22Rv1 (cell line): ENCODE data around the gene TMTC4.

Experiments
- ZFX ChIP-seq: fragments of 450-650 bp; IDR thresholded peaks from 2 replicates; pipeline ENCODE4 v1.6.1; 2017; ENCODE audit warnings: antibody characterized with exemption, borderline replicate concordance
- TF ChIP-seq, protein P1 (sequence below): fragments of 450-650 bp; IDR thresholded peaks from 2 replicates; pipeline ENCODE4 v1.5.1; 2017; ENCODE audit warnings: mild to moderate bottlenecking

DNA sequence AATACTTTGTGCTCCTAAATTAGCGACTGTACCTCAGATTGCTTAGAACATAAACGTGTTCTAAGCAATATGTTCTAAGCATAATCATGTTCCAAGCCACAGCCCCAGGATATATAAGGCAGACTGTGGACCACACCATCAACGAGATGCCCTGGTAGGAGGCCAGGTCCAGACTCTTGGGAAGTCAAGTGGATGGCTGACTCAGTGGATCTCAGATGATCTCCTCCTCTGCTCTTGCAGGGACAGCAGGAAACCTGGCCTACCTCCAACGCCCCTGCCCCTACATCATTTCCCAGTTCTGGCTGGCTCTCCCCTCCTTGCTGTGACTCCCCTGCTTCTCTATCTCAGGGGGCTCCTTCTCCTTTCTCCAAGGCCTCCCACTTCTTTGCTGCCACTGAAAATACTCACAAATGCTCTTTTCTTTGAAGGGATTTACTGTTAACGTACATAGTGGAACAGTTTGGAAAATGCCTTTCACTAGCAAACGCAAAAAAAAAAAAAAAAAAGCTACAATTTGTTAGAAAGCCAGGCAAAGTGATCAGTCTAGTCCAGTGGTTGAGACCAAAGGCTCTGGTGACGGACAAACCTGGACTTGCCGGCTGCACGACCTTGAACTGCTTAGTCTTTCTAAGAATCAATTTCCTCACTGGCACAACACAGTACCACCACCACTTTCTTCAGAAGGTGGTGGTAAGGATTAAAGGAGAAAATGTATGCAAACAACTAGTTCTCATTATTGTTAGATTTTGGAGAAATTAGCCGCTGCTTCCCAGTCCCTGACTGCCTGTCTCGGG is 3.0 kb downstream of the TMTC4 start:
- TF ChIP-seq, protein P1, sequence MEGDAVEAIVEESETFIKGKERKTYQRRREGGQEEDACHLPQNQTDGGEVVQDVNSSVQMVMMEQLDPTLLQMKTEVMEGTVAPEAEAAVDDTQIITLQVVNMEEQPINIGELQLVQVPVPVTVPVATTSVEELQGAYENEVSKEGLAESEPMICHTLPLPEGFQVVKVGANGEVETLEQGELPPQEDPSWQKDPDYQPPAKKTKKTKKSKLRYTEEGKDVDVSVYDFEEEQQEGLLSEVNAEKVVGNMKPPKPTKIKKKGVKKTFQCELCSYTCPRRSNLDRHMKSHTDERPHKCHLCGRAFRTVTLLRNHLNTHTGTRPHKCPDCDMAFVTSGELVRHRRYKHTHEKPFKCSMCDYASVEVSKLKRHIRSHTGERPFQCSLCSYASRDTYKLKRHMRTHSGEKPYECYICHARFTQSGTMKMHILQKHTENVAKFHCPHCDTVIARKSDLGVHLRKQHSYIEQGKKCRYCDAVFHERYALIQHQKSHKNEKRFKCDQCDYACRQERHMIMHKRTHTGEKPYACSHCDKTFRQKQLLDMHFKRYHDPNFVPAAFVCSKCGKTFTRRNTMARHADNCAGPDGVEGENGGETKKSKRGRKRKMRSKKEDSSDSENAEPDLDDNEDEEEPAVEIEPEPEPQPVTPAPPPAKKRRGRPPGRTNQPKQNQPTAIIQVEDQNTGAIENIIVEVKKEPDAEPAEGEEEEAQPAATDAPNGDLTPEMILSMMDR: no peak
- no peak for TF ChIP-seq ZFX
